Astrocyte (in vitro differentiated cells and primary cell): ENCODE results near the gene SOCS4.

ENCODE experiments used
- CTCF ChIP-seq: IDR thresholded peaks from 2 replicates; pipeline ENCODE4 v1.5.1; 2011; ENCODE audit warnings: low read depth, mild to moderate bottlenecking, inconsistent platforms, low read length, moderate library complexity; ENCODE audit not compliant: insufficient read depth
- EZH2 ChIP-seq: IDR thresholded peaks from 2 replicates; pipeline ENCODE4 v1.6.1; 2012; ENCODE audit warnings: mild to moderate bottlenecking, low read length, inconsistent platforms; ENCODE audit not compliant: insufficient read depth

- TF ChIP-seq EZH2 (no peak), CTCF (no peak)
These were observed 39.2 kb downstream of the SOCS4 start for GRCh38 chr14:55066223-55066622.
